GM12801 (cell line): ENCODE measurements around the gene RAPGEF3.

Experiments
- TF ChIP-seq, protein P1 (sequence below): IDR thresholded peaks from one replicate; pipeline ENCODE4 v1.5.1; 2011; ENCODE audit warnings: control low read depth; ENCODE audit not compliant: insufficient read length; ENCODE audit errors: extremely low read depth

Gene RAPGEF3

DNA sequence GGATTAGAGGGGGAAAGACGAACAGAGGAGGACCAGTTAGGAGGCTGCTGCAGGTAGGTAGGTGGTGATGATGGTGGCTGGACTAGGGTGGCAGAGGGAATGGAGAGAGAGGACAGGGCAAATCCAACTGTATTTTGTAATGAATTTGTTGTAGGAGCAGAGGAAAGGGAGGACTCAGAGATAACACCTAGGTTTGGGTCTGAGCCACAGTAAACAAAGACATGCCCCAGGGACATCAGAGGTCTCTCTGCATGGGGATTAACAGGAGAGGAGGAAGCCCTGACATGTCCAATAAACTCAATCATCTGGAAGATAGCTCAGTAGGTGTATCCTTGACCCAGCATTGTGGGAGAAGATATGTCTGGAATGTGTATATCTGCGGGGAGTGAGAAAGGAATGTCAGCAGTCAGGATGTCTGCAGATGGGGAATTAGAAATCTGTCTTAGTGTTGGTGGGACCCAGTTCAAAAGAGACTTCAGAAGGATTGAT is 9.7 kb upstream of the RAPGEF3 start:
- TF ChIP-seq, protein P1, sequence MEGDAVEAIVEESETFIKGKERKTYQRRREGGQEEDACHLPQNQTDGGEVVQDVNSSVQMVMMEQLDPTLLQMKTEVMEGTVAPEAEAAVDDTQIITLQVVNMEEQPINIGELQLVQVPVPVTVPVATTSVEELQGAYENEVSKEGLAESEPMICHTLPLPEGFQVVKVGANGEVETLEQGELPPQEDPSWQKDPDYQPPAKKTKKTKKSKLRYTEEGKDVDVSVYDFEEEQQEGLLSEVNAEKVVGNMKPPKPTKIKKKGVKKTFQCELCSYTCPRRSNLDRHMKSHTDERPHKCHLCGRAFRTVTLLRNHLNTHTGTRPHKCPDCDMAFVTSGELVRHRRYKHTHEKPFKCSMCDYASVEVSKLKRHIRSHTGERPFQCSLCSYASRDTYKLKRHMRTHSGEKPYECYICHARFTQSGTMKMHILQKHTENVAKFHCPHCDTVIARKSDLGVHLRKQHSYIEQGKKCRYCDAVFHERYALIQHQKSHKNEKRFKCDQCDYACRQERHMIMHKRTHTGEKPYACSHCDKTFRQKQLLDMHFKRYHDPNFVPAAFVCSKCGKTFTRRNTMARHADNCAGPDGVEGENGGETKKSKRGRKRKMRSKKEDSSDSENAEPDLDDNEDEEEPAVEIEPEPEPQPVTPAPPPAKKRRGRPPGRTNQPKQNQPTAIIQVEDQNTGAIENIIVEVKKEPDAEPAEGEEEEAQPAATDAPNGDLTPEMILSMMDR = no peak

DNA sequence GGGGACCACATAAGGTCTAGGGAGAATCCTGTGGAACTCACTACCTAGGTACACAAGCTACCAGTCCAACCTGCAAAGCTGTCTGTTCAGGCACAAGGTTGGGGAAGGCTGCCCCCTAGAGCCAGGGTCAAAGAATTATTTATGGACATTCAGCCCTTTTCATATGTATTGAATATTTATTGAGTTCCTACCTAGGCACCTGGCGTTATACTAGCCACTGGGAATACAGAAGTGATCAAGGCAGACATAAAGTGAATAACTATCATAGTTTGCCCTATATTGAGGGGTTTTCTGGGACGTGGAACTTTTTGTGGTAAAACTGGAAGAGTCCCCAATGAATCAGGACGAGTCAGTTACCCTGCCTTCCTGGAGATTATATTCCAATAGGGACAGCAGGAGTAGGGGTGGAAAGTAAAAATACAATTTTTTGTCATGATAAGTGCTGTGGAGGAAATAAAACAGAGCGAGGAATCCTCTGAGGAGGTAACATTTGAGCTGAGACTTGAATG is 8.6 kb upstream of the RAPGEF3 start:
- TF ChIP-seq, protein P1 = no peak

DNA sequence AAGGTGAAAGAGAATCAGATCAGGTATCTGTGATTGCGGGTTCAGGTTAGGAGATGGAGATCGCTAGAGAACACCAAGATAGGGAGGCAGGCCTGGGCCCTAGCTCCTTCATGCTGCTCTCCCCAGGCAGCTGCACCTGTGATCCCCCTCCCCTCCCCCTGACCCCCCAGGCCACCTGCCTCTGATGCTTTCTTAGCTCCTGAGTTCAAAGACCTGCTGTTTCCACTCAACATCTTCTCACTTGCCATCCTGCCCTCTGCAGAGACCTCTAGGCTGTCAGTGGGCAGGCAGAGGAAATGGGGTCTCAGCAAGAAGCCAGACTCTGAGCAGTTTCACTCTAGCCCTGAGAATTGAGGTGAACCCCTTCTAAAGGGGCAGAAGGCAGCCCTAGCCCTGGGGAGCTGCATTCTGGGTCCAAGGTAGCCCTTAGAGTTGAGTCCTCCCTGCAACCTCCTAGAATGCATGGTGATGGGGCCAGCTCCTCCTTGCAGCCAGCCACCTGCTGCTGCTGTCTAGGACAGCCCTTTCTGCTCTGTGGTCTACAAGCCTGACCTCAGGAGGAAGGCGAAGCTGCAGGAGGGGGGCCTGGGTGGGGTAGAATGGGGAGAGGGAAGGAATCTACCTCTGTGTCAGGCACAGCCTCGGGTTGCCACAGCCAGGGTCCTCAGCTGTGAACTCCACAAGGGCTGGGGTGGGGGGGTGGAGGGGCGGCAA is 8.0 kb upstream of the RAPGEF3 start:
- TF ChIP-seq, protein P1 = no peak

DNA sequence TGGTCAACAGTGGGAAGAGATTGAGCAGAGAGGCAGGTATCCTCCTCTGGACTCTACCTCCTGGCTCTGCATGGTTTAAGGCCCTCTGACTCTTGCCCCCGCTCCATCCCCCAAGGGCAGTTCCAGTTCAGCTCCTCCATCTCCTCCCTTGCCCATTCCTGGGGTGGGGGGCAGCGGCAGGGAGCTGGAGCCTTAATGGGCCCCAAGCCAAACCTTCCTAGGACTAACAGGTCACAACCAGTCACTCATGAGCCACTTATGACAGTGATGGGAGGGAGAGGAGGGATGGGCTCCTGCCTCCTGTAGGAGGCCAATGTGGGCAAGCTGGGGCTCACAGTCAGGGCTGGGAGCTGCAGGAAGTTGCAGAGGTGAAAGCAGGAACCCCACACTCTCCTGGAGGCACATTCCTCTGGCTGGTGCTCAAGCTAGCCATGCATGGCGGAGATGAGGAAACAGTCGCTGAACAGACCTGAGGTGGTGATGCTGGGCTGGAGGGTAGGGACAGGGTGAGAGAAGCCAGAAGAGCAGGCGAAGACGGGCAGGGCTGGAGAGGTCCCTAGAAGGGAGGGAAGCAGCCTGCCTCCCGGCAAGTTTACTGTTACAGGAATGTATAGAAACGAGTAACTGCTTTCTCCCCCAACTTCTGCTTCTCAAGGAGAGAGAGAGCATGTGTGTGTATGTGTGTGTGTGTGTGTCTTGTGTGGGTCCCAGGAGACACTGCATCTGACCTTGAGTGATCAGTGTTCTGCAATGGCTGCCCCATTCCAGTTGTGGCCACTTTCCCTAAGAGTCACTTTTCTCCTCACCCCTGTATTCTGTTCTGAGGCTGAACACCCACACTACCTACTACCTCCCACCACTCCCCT is 5.0 kb upstream of the RAPGEF3 start:
- TF ChIP-seq, protein P1 = no peak

DNA sequence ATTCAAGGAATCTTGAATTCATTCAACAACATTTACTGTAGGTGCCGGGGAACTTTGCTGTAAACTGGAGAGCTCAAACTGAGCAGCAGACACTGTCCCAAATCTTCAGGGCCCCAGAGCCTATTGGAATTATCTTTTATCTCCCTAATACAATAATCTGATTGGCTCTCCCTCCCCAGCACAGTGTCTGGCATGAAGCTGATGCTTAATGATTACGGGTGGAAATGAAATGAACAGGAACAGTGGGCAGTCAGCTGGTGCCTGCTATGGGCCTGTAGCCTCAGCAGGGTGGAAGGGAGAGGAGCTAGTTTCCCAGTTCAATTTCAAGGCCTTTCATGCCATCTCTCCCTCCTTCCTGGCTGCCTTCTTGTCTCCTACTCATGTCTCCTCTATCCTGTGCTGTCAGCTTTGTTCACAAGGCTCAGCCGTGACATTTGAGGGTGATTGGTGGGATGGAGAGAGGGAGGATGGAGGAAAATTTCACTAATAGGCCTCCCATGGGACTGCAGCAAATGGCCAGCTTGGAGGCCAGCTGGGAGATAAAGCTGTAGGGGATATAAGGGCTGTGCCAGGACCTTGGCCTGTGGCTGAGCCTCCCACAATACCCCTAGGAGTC is 4.3 kb upstream of the RAPGEF3 start:
- TF ChIP-seq, protein P1 = no peak

DNA sequence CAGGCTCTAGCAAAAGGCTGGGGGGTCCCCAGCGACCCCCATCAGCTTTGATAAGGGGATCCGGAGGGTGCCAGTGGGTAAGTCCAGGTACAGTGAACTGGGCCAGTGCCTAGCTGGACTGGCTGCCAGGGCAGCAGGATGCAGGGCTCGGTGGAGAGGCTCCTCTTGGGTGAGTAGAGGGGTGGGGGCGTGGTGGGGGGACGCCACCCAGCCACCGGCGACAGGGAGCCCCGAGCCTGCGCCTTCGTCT is 171 bp downstream of the RAPGEF3 start:
- TF ChIP-seq, protein P1 = no peak
